ENCODE data around the gene PRKD1. TPM values are rescaled to one million over a fixed set of nuclear protein-coding genes. Genes with fewer than 3 reads are reported as not detected.

PRKD1 gene
- polyA plus RNA-seq, 1 of the 3 experiments (the other 2 are of a cell fraction), result 0.07 TPM

DNA sequence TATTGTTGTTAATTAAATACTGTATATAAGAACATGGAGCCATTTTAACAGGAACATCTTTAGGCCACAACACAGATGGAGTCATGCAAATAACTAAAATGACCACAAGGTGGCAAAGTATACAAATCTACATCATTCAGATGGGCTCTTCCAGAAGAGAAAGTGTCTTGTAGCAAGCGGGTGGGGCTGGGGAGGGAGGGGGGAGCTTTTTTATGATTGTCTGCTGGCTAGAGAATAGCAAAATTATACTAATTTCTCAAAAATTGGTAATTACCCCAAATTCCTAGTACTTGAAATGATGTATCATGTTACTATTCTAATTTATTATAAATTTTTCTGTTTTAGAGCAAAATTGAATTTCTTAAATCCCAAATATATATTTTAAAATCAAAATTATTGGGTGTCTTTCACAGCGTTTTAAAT is 378.7 kb downstream of the PRKD1 start:
- H3K27ac ChIP-seq (ENCODE audit: low read depth in 2 of 2, low read length in 1 of 2), result no peak overlapping the region
- no peak overlapping the region for H3K9ac ChIP-seq
- H3K4me2 ChIP-seq, result no peak overlapping the region
- H4K20me1 ChIP-seq (ENCODE audit: insufficient read depth), result no peaks in the 10 kb centered on the region
- peaks cover 15% of the 10 kb centered on the region; the same call in 1 of the 2 replicates for H3K27me3 ChIP-seq (ENCODE audit: insufficient read depth)
- TF ChIP-seq, protein P1, sequence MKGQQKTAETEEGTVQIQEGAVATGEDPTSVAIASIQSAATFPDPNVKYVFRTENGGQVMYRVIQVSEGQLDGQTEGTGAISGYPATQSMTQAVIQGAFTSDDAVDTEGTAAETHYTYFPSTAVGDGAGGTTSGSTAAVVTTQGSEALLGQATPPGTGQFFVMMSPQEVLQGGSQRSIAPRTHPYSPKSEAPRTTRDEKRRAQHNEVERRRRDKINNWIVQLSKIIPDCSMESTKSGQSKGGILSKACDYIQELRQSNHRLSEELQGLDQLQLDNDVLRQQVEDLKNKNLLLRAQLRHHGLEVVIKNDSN (IDR thresholded peaks at IDR 0.05; ENCODE audit: borderline replicate concordance, low read depth), result no peak
- no peak for TF ChIP-seq JUND (IDR thresholded peaks at IDR 0.05)
- TF ChIP-seq RAD21 (IDR thresholded peaks at IDR 0.05; ENCODE audit: low read length), result peak; percentile 54
- TF ChIP-seq RXRA (IDR thresholded peaks at IDR 0.05; ENCODE audit: borderline replicate concordance, low read depth), result no peak
- no peak for TF ChIP-seq TEAD4 (IDR thresholded peaks at IDR 0.05; ENCODE audit: borderline replicate concordance, insufficient read depth)
- no peak for TF ChIP-seq SIN3A (IDR thresholded peaks at IDR 0.05; ENCODE audit: borderline replicate concordance, low read depth, low read length)
- TF ChIP-seq EZH2phosphoT487 (IDR thresholded peaks at IDR 0.05; ENCODE audit: borderline replicate concordance, low read depth), result no peak
- no peak for TF ChIP-seq FOXM1 (IDR thresholded peaks at IDR 0.05; ENCODE audit: low read depth)
- TF ChIP-seq, protein P2, sequence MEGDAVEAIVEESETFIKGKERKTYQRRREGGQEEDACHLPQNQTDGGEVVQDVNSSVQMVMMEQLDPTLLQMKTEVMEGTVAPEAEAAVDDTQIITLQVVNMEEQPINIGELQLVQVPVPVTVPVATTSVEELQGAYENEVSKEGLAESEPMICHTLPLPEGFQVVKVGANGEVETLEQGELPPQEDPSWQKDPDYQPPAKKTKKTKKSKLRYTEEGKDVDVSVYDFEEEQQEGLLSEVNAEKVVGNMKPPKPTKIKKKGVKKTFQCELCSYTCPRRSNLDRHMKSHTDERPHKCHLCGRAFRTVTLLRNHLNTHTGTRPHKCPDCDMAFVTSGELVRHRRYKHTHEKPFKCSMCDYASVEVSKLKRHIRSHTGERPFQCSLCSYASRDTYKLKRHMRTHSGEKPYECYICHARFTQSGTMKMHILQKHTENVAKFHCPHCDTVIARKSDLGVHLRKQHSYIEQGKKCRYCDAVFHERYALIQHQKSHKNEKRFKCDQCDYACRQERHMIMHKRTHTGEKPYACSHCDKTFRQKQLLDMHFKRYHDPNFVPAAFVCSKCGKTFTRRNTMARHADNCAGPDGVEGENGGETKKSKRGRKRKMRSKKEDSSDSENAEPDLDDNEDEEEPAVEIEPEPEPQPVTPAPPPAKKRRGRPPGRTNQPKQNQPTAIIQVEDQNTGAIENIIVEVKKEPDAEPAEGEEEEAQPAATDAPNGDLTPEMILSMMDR (IDR thresholded peaks at IDR 0.05), result peak; percentile 70
- TF ChIP-seq, protein P3, sequence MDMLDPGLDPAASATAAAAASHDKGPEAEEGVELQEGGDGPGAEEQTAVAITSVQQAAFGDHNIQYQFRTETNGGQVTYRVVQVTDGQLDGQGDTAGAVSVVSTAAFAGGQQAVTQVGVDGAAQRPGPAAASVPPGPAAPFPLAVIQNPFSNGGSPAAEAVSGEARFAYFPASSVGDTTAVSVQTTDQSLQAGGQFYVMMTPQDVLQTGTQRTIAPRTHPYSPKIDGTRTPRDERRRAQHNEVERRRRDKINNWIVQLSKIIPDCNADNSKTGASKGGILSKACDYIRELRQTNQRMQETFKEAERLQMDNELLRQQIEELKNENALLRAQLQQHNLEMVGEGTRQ (IDR thresholded peaks at IDR 0.05; ENCODE audit: borderline replicate concordance, low read depth, low read length), result no peak
- no peak for TF ChIP-seq MEF2A (IDR thresholded peaks at IDR 0.05; ENCODE audit: borderline replicate concordance, low read depth)
- TF ChIP-seq SMC3 (IDR thresholded peaks at IDR 0.05; ENCODE audit: low read depth, low read length), result peak; percentile 50
- no peak for TF ChIP-seq GATA2 (CRISPR knock-in tag; IDR thresholded peaks at IDR 0.05)
- TF ChIP-seq YY1 (IDR thresholded peaks at IDR 0.05; ENCODE audit: low read depth), result no peak
- no peak for TF ChIP-seq CHD2 (IDR thresholded peaks at IDR 0.05; ENCODE audit: low read length, partially characterized antibody)
- H3K4me3 ChIP-seq (ENCODE audit: low read depth in 2 of 2, low read length in 1 of 2), result no peak overlapping the region
- H3K79me2 ChIP-seq (ENCODE audit: insufficient read depth), result no peaks in the 10 kb centered on the region
- WGBS (ENCODE audit: low lambda C conversion rate), result 3% methylated on average over 2 of the region's 2 CpGs
- no peaks in the 10 kb centered on the region for H3K4me1 ChIP-seq (ENCODE audit: control insufficient read depth in 1 of 2, insufficient read depth in 2 of 2, low read depth in 1 of 2, low read length in 1 of 2)
- no peaks in the 10 kb centered on the region for H3F3A ChIP-seq (replicated peaks; ENCODE audit: insufficient read depth)
- H2AFZ ChIP-seq (ENCODE audit: low read depth), result no peak overlapping the region
- ChIA-PET CTCF (interaction anchor here (0.6 to 4.5 kb wide), 10 partner anchors 9 to 894 kb away, joined by 3 to 45 read pairs (median 4); no protein-coding TSS in a partner anchor), POLR2A (no interaction called here)
- H3K9me3 ChIP-seq, result no peaks in the 10 kb centered on the region
- DNase-seq, result peak; percentile 23
- H3K9me2 ChIP-seq, result no peaks in the 10 kb centered on the region
- no peaks in the 10 kb centered on the region for H3K36me3 ChIP-seq (replicated peaks in 1 of 2; ENCODE audit: control insufficient read depth in 1 of 2, insufficient read depth in 2 of 2, low read length in 1 of 2)

Data from SK-N-SH (cell line).